ENCODE measurements around the gene PPM1M. TPM values are rescaled to one million over a fixed set of nuclear protein-coding genes. Genes with fewer than 3 reads are reported as not detected.

Gene PPM1M
- total and polyA plus RNA-seq, 2 experiments from 2014 or later, result 2.2 to 4.0 TPM

DNA sequence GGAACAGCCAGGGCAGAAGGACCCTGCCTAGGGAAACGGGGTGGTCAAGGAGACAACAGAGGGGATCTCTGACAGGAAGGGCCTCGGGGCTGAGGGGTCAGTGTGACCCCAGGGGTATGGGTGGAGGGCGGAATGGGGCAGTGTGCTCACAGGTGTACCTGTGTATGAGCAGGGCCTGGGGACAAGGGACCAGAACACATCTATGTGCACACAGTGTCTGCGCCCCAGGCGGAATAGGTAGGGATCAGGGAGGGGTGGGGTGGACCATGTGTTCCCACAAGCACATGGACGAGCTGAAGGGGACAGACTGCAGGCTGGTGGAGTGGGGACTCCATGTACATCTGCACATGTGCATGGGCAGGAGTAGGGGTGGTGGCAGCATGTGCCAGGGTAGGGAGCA is 15.1 kb upstream of the PPM1M start:
- 0 out of 2 replicates have a peak, but pooled peaks cover 6% of the 10 kb centered on the region for H3F3A ChIP-seq (replicated peaks; ENCODE audit: low read depth)
- TF ChIP-seq NANOG (IDR thresholded peaks at IDR 0.05; ENCODE audit: borderline replicate concordance), result no peak
- TF ChIP-seq, protein P1, sequence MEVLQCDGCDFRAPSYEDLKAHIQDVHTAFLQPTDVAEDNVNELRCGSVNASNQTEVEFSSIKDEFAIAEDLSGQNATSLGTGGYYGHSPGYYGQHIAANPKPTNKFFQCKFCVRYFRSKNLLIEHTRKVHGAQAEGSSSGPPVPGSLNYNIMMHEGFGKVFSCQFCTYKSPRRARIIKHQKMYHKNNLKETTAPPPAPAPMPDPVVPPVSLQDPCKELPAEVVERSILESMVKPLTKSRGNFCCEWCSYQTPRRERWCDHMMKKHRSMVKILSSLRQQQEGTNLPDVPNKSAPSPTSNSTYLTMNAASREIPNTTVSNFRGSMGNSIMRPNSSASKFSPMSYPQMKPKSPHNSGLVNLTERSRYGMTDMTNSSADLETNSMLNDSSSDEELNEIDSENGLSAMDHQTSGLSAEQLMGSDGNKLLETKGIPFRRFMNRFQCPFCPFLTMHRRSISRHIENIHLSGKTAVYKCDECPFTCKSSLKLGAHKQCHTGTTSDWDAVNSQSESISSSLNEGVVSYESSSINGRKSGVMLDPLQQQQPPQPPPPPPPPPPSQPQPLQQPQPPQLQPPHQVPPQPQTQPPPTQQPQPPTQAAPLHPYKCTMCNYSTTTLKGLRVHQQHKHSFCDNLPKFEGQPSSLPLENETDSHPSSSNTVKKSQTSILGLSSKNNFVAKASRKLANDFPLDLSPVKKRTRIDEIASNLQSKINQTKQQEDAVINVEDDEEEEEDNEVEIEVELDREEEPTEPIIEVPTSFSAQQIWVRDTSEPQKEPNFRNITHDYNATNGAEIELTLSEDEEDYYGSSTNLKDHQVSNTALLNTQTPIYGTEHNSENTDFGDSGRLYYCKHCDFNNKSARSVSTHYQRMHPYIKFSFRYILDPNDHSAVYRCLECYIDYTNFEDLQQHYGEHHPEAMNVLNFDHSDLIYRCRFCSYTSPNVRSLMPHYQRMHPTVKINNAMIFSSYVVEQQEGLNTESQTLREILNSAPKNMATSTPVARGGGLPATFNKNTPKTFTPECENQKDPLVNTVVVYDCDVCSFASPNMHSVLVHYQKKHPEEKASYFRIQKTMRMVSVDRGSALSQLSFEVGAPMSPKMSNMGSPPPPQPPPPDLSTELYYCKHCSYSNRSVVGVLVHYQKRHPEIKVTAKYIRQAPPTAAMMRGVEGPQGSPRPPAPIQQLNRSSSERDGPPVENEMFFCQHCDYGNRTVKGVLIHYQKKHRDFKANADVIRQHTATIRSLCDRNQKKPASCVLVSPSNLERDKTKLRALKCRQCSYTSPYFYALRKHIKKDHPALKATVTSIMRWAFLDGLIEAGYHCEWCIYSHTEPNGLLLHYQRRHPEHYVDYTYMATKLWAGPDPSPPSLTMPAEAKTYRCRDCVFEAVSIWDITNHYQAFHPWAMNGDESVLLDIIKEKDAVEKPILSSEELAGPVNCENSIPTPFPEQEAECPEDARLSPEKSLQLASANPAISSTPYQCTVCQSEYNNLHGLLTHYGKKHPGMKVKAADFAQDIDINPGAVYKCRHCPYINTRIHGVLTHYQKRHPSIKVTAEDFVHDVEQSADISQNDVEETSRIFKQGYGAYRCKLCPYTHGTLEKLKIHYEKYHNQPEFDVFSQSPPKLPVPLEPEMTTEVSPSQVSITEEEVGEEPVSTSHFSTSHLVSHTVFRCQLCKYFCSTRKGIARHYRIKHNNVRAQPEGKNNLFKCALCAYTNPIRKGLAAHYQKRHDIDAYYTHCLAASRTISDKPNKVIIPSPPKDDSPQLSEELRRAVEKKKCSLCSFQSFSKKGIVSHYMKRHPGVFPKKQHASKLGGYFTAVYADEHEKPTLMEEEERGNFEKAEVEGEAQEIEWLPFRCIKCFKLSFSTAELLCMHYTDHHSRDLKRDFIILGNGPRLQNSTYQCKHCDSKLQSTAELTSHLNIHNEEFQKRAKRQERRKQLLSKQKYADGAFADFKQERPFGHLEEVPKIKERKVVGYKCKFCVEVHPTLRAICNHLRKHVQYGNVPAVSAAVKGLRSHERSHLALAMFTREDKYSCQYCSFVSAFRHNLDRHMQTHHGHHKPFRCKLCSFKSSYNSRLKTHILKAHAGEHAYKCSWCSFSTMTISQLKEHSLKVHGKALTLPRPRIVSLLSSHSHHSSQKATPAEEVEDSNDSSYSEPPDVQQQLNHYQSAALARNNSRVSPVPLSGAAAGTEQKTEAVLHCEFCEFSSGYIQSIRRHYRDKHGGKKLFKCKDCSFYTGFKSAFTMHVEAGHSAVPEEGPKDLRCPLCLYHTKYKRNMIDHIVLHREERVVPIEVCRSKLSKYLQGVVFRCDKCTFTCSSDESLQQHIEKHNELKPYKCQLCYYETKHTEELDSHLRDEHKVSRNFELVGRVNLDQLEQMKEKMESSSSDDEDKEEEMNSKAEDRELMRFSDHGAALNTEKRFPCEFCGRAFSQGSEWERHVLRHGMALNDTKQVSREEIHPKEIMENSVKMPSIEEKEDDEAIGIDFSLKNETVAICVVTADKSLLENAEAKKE (CRISPR knock-in tag; IDR thresholded peaks at IDR 0.05), result no peak
- no peak overlapping the region for H3K4me2 ChIP-seq
- no peak overlapping the region for H3K27ac ChIP-seq (ENCODE audit: low read depth)
- no peak overlapping the region for H3K4me3 Mint-ChIP-seq
- H2AFZ ChIP-seq, result no peak overlapping the region
- peaks cover 13% of the 10 kb centered on the region for H3K4me1 Mint-ChIP-seq
- peaks cover 3% of the 10 kb centered on the region; the same call in 1 of the 2 replicates for H3K36me3 ChIP-seq (ENCODE audit: insufficient read depth)
- peaks cover 13% of the 10 kb centered on the region for H3K27me3 Mint-ChIP-seq (ENCODE audit: insufficient read depth, low read depth, poor library complexity)
- no peak overlapping the region; the same call in 1 of the 2 replicates for H3K27ac Mint-ChIP-seq
- H3K36me3 Mint-ChIP-seq (ENCODE audit: low read depth), result peaks cover 24% of the 10 kb centered on the region
- H3K9me2 ChIP-seq (ENCODE audit: insufficient read depth), result no peaks in the 10 kb centered on the region
- H3K9me3 Mint-ChIP-seq, result no peaks in the 10 kb centered on the region
- H3K4me3 ChIP-seq, result no peak overlapping the region
- no peaks in the 10 kb centered on the region for H3K4me1 ChIP-seq (ENCODE audit: insufficient read depth)
- no peaks in the 10 kb centered on the region for H3K27me3 ChIP-seq (ENCODE audit: insufficient read depth)
- DNase-seq (ENCODE audit: low spot score) (no peak), ATAC-seq (no peak)
- H3K79me2 ChIP-seq (replicated peaks; ENCODE audit: insufficient read depth), result no peaks in the 10 kb centered on the region
- H4K20me1 ChIP-seq (replicated peaks; ENCODE audit: insufficient read depth), result 0 out of 2 replicates have a peak, but pooled peaks cover 5% of the 10 kb centered on the region

DNA sequence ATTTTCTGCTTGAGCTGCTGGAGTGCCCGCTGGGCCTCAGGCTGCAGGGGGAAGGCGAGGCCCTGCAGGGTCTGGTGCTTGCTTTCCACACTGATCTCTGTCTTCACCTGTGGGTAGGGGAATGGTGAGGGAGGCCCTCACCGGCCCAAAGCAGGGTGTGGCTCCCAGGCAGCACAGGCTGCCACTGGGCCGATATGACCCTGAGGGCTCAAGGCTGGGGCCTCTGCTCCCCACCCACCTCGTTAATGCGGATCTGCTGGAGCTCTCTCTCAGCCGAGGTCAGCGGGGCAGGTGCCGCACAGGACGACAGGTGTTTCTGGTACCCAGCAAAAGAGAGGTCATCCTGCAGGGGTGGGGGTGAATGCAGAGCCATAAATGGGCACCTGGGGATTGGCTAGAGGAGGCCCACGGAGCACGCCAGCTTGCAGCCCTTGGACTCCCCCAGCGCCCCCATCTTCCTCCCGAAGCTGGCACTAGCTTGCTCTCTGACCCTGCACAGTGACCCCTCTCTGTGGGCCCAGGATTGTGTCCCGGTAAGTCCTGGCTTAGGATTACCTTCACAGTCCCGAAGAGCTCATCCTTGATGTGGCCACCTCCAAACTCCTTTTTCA is 14.6 kb upstream of the PPM1M start:
- DNase-seq (ENCODE audit: low spot score) (no peak), ATAC-seq (no peak)
- no peak overlapping the region for H3K4me2 ChIP-seq
- H3K9me2 ChIP-seq (ENCODE audit: insufficient read depth), result no peaks in the 10 kb centered on the region
- 0 out of 2 replicates have a peak, but pooled peaks cover 8% of the 10 kb centered on the region for H3F3A ChIP-seq (replicated peaks; ENCODE audit: low read depth)
- peaks cover 24% of the 10 kb centered on the region for H3K36me3 Mint-ChIP-seq (ENCODE audit: low read depth)
- H3K27me3 ChIP-seq (ENCODE audit: insufficient read depth), result no peaks in the 10 kb centered on the region
- peaks cover 3% of the 10 kb centered on the region; the same call in 1 of the 2 replicates for H3K36me3 ChIP-seq (ENCODE audit: insufficient read depth)
- H3K9me3 Mint-ChIP-seq, result no peaks in the 10 kb centered on the region
- no peak overlapping the region for H3K4me3 ChIP-seq
- H3K79me2 ChIP-seq (replicated peaks; ENCODE audit: insufficient read depth), result 0 out of 2 replicates have a peak, but pooled peaks cover 5% of the 10 kb centered on the region
- no peak overlapping the region for H3K4me3 Mint-ChIP-seq
- H2AFZ ChIP-seq, result no peak overlapping the region
- H4K20me1 ChIP-seq (replicated peaks; ENCODE audit: insufficient read depth), result 0 out of 2 replicates have a peak, but pooled peaks cover 5% of the 10 kb centered on the region
- no peak overlapping the region for H3K27ac ChIP-seq (ENCODE audit: low read depth)
- H3K27me3 Mint-ChIP-seq (ENCODE audit: insufficient read depth, low read depth, poor library complexity), result peaks cover 12% of the 10 kb centered on the region
- peaks cover 2% of the 10 kb centered on the region; the same call in 1 of the 2 replicates for H3K4me1 ChIP-seq (ENCODE audit: insufficient read depth)
- peaks cover 16% of the 10 kb centered on the region for H3K4me1 Mint-ChIP-seq
- H3K27ac Mint-ChIP-seq, result no peak overlapping the region
- TF ChIP-seq STAT1 (IDR thresholded peaks at IDR 0.05; ENCODE audit: unreplicated experiment) (no peak), NANOG (IDR thresholded peaks at IDR 0.05; ENCODE audit: borderline replicate concordance) (no peak), POLR2AphosphoS5 (IDR thresholded peaks at IDR 0.05; ENCODE audit: low read depth) (no peak), EZH2 (IDR thresholded peaks at IDR 0.05; ENCODE audit: low read depth, unreplicated experiment) (no peak)
- TF ChIP-seq, protein P2, sequence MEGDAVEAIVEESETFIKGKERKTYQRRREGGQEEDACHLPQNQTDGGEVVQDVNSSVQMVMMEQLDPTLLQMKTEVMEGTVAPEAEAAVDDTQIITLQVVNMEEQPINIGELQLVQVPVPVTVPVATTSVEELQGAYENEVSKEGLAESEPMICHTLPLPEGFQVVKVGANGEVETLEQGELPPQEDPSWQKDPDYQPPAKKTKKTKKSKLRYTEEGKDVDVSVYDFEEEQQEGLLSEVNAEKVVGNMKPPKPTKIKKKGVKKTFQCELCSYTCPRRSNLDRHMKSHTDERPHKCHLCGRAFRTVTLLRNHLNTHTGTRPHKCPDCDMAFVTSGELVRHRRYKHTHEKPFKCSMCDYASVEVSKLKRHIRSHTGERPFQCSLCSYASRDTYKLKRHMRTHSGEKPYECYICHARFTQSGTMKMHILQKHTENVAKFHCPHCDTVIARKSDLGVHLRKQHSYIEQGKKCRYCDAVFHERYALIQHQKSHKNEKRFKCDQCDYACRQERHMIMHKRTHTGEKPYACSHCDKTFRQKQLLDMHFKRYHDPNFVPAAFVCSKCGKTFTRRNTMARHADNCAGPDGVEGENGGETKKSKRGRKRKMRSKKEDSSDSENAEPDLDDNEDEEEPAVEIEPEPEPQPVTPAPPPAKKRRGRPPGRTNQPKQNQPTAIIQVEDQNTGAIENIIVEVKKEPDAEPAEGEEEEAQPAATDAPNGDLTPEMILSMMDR (conservative IDR thresholded peaks at IDR 0.05; ENCODE audit: low read depth in 2 of 2), result no peak
- TF ChIP-seq, protein P3, sequence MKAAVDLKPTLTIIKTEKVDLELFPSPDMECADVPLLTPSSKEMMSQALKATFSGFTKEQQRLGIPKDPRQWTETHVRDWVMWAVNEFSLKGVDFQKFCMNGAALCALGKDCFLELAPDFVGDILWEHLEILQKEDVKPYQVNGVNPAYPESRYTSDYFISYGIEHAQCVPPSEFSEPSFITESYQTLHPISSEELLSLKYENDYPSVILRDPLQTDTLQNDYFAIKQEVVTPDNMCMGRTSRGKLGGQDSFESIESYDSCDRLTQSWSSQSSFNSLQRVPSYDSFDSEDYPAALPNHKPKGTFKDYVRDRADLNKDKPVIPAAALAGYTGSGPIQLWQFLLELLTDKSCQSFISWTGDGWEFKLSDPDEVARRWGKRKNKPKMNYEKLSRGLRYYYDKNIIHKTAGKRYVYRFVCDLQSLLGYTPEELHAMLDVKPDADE (IDR thresholded peaks at IDR 0.05), result no peak
- TF ChIP-seq, protein P4, sequence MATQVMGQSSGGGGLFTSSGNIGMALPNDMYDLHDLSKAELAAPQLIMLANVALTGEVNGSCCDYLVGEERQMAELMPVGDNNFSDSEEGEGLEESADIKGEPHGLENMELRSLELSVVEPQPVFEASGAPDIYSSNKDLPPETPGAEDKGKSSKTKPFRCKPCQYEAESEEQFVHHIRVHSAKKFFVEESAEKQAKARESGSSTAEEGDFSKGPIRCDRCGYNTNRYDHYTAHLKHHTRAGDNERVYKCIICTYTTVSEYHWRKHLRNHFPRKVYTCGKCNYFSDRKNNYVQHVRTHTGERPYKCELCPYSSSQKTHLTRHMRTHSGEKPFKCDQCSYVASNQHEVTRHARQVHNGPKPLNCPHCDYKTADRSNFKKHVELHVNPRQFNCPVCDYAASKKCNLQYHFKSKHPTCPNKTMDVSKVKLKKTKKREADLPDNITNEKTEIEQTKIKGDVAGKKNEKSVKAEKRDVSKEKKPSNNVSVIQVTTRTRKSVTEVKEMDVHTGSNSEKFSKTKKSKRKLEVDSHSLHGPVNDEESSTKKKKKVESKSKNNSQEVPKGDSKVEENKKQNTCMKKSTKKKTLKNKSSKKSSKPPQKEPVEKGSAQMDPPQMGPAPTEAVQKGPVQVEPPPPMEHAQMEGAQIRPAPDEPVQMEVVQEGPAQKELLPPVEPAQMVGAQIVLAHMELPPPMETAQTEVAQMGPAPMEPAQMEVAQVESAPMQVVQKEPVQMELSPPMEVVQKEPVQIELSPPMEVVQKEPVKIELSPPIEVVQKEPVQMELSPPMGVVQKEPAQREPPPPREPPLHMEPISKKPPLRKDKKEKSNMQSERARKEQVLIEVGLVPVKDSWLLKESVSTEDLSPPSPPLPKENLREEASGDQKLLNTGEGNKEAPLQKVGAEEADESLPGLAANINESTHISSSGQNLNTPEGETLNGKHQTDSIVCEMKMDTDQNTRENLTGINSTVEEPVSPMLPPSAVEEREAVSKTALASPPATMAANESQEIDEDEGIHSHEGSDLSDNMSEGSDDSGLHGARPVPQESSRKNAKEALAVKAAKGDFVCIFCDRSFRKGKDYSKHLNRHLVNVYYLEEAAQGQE (IDR thresholded peaks at IDR 0.05; ENCODE audit: unreplicated experiment), result no peak

All from GM23338 (cell line).